Activated CD8-positive, alpha-beta T cell treated with anti-CD3 and anti-CD28 coated beads, Interleukin-2, amount 10 ng/mL, durations not matched to agents 7 days and 5 days (primary cell): Measurements from ENCODE around the gene PCDHGA1. TPM values are rescaled to one million over a fixed set of nuclear protein-coding genes. Genes with fewer than 3 reads are reported as not detected.
A peak's percentile ranks its signal among the peaks of the same experiment; 100 is the strongest.
"Not testable (repeated sequence)": the region's sequence is repeated elsewhere in the genome, so short reads cannot be mapped to it uniquely, and the experiment has no call there.

Experiments
- ATAC-seq: fragments of 150-1000 bp; cut with Tn5 transposase; one replicate; pipeline ENCODE4 v1.10.0; 2021; ENCODE audit warnings: moderate library complexity
- CTCF ChIA-PET: fragments of 350-600 bp; sonication (Branson Sonifier 250); formaldehyde crosslinking; loops from one replicate; lab custom pipeline; 2021; ENCODE audit warnings: antibody characterized with exemption; lab: Charles Lee
- POLR2A ChIA-PET: fragments of 350-600 bp; sonication (Branson Sonifier 250); formaldehyde crosslinking; loops from one replicate; lab custom pipeline; 2021; ENCODE audit warnings: antibody characterized with exemption; lab: Charles Lee
- DNase-seq: peaks from one replicate; pipeline ENCODE4 v3.0.0-alpha.2; 2020
- H3K27ac Mint-ChIP-seq: one replicate; pipeline ENCODE4 v1.8.0; 2021; ENCODE audit warnings: mild to moderate bottlenecking, mixed read lengths
- H3K27me3 Mint-ChIP-seq: one replicate; pipeline ENCODE4 v1.8.0; 2021; ENCODE audit warnings: low read depth, mixed read lengths
- H3K36me3 Mint-ChIP-seq: one replicate; pipeline ENCODE4 v1.8.0; 2021; ENCODE audit warnings: low read depth, mixed read lengths
- H3K4me1 Mint-ChIP-seq: one replicate; pipeline ENCODE4 v1.8.0; 2021; ENCODE audit warnings: low read depth, mixed read lengths
- H3K4me3 Mint-ChIP-seq: one replicate; pipeline ENCODE4 v1.8.0; 2021; ENCODE audit warnings: mild to moderate bottlenecking, mixed read lengths
- H3K9me3 Mint-ChIP-seq: one replicate; pipeline ENCODE4 v1.8.0; 2022; ENCODE audit warnings: mixed read lengths; ENCODE audit not compliant: insufficient read depth
- total RNA-seq, 2 experiments: library from RNA; stranded (reverse); gene quantifications; one replicate each; pipeline ENCODE4 v1.2.3, GENCODE V29; 2021

PCDHGA1 gene
- total RNA-seq, 2 experiments from 2014 or later = not detected

DNA sequence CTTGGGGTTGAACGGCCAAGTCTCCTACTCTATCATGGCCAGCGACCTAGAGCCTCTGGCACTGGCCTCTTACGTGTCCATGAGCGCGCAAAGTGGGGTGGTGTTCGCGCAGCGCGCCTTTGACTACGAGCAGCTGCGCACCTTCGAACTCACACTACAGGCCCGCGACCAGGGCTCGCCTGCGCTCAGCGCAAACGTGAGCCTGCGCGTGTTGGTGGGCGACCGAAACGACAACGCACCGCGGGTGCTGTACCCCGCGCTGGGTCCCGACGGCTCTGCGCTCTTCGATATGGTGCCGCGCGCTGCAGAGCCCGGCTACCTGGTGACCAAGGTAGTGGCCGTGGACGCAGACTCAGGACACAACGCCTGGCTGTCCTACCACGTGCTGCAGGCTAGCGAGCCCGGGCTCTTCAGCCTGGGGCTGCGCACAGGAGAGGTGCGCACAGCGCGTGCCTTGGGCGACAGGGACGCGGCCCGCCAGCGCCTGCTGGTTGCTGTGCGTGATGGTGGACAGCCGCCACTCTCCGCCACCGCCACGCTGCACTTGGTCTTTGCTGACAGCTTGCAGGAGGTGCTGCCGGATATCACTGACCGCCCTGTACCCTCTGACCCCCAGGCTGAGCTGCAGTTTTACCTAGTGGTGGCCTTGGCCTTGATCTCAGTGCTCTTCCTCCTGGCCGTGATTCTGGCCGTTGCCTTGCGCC lies 69.4 kb downstream of the PCDHGA1 start:
- POLR2A ChIA-PET = no interaction called here
- CTCF ChIA-PET = interaction anchor here (0.9 to 1.1 kb wide), 2 partner anchors 13 to 79 kb away, joined by 3 read pairs; partner anchors contain the start of genes PCDHGA10 and TAF7
- Mint-ChIP-seq H3K4me1 (peaks cover 3% of the 10 kb centered on the region), H3K27ac (peak overlapping the region; percentile 23), H3K27me3 (peaks cover 49% of the 10 kb centered on the region), H3K9me3 (peaks cover 23% of the 10 kb centered on the region), H3K4me3 (no peak overlapping the region), H3K36me3 (peaks cover 12% of the 10 kb centered on the region)
- ATAC-seq (no peak), DNase-seq (no peak)

DNA sequence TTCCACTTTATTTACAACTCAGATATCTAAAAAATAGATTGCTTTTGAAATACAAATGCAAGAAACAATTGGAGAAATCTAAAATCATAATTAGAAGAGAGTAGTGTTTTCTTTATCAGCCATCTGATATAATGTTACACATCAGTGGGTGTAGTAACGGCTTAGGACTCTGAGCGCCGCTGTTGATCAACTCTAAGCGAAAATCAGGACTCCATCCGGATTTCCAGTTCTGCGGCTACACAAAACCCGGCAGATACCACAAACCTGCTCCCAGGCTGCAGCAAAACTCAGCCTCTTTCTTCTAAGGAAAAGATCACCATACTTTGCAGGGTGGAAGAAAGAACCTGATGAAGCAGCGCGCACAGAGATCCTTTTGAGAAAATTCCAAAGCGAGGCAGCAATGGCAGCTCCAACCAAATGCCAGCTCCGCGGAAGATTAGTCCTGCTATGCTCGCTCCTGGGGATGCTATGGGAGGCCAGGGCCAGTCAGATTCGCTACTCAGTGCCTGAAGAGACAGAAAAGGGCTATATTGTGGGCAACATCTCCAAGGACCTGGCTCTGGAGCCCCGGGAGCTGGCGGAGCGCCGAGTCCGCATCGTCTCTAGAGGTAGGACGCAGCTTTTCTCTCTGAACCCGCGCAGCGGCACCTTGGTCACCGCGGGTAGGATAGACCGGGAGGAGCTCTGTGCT lies 72.4 kb downstream of the PCDHGA1 start, which contains the start of gene PCDHGA9:
Gene PCDHGA9 (plus strand): TSS at position 226 of the 691 bp plus-strand sequence. CDS start 175 bp downstream, at position 401.
- peaks cover 18% of the 10 kb centered on the region for H3K9me3 Mint-ChIP-seq
- peaks cover 3% of the 10 kb centered on the region for H3K4me1 Mint-ChIP-seq
- POLR2A ChIA-PET = no interaction called here
- peaks cover 46% of the 10 kb centered on the region for H3K27me3 Mint-ChIP-seq
- CTCF ChIA-PET = interaction anchor here (1.1 to 1.8 kb wide), 2 partner anchors 9 to 155 kb away, joined by 3 read pairs; no protein-coding TSS in a partner anchor
- peak within 1 kb of the TSS; percentile 26 for H3K4me3 Mint-ChIP-seq
- DNase-seq (no peak), ATAC-seq (no peak)
- H3K27ac Mint-ChIP-seq = no peak within 1 kb of the TSS
- peaks cover 9% of the 10 kb centered on the region for H3K36me3 Mint-ChIP-seq

DNA sequence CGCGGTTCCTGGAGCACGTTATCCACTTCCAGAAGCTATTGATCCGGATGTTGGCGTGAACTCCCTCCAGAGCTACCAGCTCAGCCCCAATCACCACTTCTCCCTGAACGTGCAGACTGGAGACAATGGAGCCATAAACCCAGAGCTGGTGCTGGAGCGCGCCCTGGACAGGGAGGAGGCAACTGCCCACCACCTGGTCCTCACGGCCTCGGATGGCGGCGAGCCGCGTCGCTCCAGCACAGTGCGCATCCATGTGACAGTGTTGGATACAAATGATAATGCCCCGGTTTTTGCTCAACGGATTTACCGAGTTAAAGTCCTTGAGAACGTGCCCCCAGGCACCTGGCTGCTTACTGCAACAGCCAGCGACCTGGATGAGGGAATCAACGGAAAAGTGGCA lies 73.1 kb downstream of the PCDHGA1 start:
- no peak overlapping the region for H3K4me3 Mint-ChIP-seq
- POLR2A ChIA-PET = no interaction called here
- peaks cover 11% of the 10 kb centered on the region for H3K36me3 Mint-ChIP-seq
- CTCF ChIA-PET = interaction anchor here (1.1 to 1.8 kb wide), 2 partner anchors 9 to 154 kb away, joined by 3 read pairs; no protein-coding TSS in a partner anchor
- H3K27me3 Mint-ChIP-seq = peaks cover 52% of the 10 kb centered on the region
- peaks cover 23% of the 10 kb centered on the region for H3K9me3 Mint-ChIP-seq
- no peak for DNase-seq
- H3K27ac Mint-ChIP-seq = no peak overlapping the region
- ATAC-seq = no peak
- peaks cover 5% of the 10 kb centered on the region for H3K4me1 Mint-ChIP-seq

DNA sequence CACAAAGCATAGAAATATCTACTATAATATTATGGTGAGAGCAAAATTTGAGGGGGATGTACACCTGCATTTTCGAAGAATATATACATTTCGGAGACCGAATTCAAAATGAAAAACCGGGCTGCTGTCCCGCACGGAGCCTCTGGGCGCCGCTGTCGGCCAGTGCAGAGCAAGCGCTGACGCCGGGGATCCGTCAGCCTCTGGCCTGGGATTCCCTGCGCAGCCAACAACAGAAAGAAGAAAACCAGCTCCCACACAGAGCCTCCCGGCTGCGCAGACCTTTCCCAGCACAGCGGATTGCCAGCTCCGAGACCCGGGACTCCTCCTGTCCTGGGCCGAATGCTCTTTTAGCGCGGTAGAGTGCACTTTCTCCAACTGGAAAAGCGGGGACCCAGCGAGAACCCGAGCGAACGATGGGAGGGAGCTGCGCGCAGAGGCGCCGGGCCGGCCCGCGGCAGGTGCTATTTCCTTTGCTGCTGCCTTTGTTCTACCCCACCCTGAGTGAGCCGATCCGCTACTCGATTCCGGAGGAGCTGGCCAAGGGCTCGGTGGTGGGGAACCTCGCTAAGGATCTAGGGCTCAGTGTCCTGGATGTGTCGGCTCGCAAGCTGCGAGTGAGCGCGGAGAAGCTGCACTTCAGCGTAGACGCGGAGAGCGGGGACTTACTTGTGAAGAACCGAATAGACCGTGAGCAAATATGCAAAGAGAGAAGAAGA lies 77.6 kb downstream of the PCDHGA1 start, which contains the start of gene PCDHGB6:
Gene PCDHGB6 (plus strand): TSS at position 232 of the 716 bp plus-strand sequence. CDS start 182 bp downstream, at position 414.
- H3K4me1 Mint-ChIP-seq, ATAC-seq, DNase-seq, POLR2A ChIA-PET, H3K27ac Mint-ChIP-seq: not testable (repeated sequence)
- H3K36me3 Mint-ChIP-seq = peaks cover 13% of the 10 kb centered on the region
- CTCF ChIA-PET = interaction anchor here (0.6 to 1.9 kb wide), 7 partner anchors 10 to 156 kb away, joined by 3 to 6 read pairs (median 4); partner anchors contain the start of genes PCDHGB7 and TAF7
- peak within 1 kb of the TSS; percentile 25 for H3K4me3 Mint-ChIP-seq
- peaks cover 49% of the 10 kb centered on the region for H3K27me3 Mint-ChIP-seq
- H3K9me3 Mint-ChIP-seq = peaks cover 24% of the 10 kb centered on the region

DNA sequence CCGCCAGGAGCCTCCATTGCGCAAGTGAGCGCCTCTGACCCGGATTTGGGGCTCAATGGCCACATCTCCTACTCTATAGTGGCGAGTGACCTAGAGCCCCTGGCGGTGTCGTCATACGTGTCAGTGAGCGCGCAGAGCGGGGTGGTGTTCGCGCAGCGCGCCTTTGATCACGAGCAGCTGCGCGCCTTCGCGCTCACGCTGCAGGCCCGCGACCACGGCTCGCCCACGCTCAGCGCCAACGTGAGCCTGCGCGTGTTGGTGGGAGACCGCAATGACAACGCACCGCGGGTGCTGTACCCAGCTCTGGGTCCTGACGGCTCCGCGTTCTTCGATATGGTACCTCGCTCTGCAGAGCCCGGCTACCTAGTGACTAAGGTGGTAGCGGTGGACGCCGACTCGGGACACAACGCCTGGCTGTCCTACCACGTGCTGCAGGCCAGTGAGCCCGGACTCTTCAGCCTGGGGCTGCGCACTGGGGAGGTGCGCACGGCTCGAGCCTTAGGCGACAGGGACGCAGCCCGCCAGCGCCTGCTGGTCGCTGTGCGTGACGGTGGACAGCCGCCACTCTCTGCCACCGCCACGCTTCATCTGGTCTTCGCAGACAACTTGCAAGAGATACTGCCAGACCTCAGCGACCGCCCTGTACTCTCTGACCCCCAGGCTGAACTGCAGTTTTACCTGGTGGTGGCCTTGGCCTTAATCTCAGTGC lies 79.4 kb downstream of the PCDHGA1 start:
- Mint-ChIP-seq H3K27ac (no peak overlapping the region), H3K4me3 (no peak overlapping the region), H3K27me3 (peaks cover 52% of the 10 kb centered on the region), H3K9me3 (peaks cover 25% of the 10 kb centered on the region), H3K36me3 (peaks cover 17% of the 10 kb centered on the region), H3K4me1 (peaks cover 21% of the 10 kb centered on the region)
- DNase-seq (no peak), ATAC-seq (no peak)
- POLR2A ChIA-PET = no interaction called here
- CTCF ChIA-PET = no interaction called here

DNA sequence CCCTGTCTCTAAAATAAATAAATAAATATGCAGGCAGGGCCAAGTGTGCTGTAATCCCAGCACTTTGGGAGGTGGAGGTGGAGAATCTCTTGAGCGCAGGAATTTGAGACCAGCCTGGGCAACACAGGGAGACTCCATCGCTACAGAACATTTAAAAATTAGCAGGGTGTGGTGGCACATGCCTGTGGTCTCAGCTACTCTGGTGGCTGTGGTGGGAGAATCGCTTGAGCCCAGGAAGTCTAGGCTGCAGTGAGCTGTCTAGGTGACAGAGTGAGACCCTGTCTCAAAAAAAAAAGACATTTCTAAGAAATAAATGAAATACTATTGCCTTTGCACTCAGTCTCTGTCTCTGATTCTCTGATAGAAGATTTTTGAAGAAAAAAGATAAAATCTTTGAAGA lies 81.3 kb downstream of the PCDHGA1 start:
- peaks cover 63% of the 10 kb centered on the region for H3K27me3 Mint-ChIP-seq
- H3K4me3 Mint-ChIP-seq = no peak overlapping the region
- no peak for ATAC-seq
- ChIA-PET POLR2A (no interaction called here), CTCF (interaction anchor here (3.7 to 4.1 kb wide), 2 partner anchors 91 to 102 kb away, joined by 14 to 36 read pairs; partner anchors contain the start of gene TAF7)
- no peak overlapping the region for H3K27ac Mint-ChIP-seq
- DNase-seq = no peak
- peaks cover 25% of the 10 kb centered on the region for H3K9me3 Mint-ChIP-seq
- peaks cover 17% of the 10 kb centered on the region for H3K36me3 Mint-ChIP-seq
- H3K4me1 Mint-ChIP-seq = peaks cover 21% of the 10 kb centered on the region

DNA sequence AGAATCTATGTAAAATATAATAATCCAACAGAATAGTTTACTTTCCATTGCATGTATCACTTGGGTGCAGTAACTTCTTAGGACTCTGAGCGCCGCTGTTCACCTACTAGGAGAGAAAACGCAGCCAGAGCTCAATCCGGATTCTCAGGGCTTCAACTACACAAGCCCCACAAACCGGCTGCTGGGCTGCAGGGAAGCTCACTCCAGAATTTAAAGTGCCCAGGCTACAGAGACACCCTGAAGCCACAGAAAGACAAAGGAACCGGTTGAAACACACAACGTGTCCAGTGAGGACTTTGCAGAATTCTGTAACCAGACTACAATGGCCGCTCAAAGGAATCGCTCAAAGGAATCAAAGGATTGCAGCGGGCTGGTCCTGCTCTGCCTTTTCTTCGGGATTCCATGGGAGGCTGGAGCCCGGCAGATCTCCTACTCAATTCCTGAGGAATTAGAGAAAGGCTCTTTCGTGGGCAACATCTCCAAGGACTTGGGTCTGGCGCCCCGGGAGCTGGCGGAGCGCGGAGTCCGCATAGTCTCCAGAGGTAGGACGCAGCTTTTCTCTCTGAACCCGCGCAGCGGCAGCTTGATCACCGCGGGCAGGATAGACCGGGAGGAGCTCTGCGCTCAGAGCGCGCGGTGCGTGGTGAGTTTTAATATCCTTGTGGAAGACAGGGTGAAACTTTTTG lies 82.7 kb downstream of the PCDHGA1 start, which contains the start of gene PCDHGA10:
Gene PCDHGA10 (plus strand): TSS at position 134 of the 686 bp plus-strand sequence. CDS start 189 bp downstream, at position 323.
- Mint-ChIP-seq H3K36me3 (peaks cover 19% of the 10 kb centered on the region), H3K4me3 (peak within 1 kb of the TSS; percentile 71), H3K9me3 (peaks cover 25% of the 10 kb centered on the region), H3K27me3 (peaks cover 60% of the 10 kb centered on the region), H3K4me1 (peaks cover 26% of the 10 kb centered on the region), H3K27ac (no peak within 1 kb of the TSS)
- CTCF ChIA-PET = interaction anchor here (0.6 to 4.1 kb wide), 34 partner anchors 8 to 691 kb away, joined by 3 to 36 read pairs (median 5); partner anchors contain the start of genes PCDHGA11, PCDHGA12, PCDHGA4 and PCDHGA8
- POLR2A ChIA-PET = interaction anchor here (1.1 kb wide), 1 partner anchor 101 kb away, joined by 3 read pairs; no protein-coding TSS in a partner anchor
- DNase-seq = peak; percentile 71
- peak; percentile 75 for ATAC-seq

DNA sequence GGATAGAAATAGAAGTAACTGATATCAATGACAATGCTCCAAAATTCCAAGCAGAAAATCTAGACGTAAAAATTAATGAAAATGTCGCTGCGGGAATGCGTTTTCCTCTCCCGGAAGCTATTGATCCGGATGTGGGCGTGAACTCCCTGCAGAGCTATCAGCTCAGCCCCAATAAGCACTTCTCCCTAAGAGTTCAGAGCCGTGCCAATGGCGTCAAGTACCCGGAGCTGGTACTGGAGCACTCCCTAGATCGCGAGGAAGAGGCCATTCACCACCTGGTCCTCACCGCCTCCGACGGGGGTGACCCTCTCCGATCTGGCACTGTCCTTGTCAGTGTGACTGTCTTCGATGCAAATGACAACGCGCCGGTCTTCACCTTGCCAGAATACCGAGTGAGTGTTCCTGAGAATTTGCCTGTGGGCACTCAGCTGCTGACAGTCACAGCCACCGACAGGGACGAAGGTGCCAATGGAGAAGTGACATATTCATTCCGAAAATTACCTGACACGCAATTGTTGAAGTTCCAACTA lies 83.3 kb downstream of the PCDHGA1 start:
- Mint-ChIP-seq H3K4me1 (peaks cover 24% of the 10 kb centered on the region), H3K4me3 (peak overlapping the region; percentile 71), H3K36me3 (peaks cover 21% of the 10 kb centered on the region), H3K27ac (no peak overlapping the region), H3K27me3 (peaks cover 62% of the 10 kb centered on the region), H3K9me3 (peaks cover 25% of the 10 kb centered on the region)
- no peak for ATAC-seq
- DNase-seq = no peak
- ChIA-PET CTCF (interaction anchor here (0.9 to 4.1 kb wide), 27 partner anchors 8 to 154 kb away, joined by 3 to 36 read pairs (median 5); partner anchors contain the start of genes PCDHGA11, PCDHGA12, PCDHGA4 and PCDHGA8), POLR2A (interaction anchor here (1.1 kb wide), 1 partner anchor 100 kb away, joined by 3 read pairs; no protein-coding TSS in a partner anchor)

DNA sequence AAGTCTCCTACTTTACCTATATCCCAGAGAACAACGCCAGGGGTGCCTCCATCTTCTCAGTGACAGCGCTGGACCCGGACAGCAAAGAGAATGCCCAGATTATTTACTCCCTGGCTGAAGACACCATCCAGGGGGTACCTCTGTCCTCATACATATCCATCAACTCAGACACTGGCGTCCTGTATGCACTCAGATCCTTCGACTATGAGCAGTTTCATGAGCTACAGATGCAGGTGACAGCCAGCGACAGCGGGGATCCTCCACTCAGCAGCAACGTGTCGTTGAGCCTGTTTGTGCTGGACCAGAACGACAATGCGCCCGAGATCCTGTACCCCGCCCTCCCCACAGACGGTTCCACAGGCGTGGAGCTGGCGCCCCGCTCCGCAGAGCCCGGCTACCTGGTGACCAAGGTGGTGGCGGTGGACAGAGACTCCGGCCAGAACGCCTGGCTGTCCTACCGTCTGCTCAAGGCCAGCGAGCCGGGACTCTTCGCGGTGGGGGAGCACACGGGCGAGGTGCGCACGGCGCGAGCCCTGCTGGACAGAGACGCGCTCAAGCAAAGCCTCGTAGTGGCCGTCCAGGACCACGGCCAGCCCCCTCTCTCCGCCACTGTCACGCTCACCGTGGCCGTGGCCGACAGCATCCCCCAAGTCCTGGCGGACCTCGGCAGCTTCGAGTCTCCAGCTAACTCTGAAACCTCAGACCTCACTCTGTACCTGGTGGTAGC lies 84.4 kb downstream of the PCDHGA1 start:
- peak overlapping the region; percentile 10 for H3K4me3 Mint-ChIP-seq
- peaks cover 23% of the 10 kb centered on the region for H3K9me3 Mint-ChIP-seq
- DNase-seq, H3K27ac Mint-ChIP-seq, ATAC-seq, POLR2A ChIA-PET: not testable (repeated sequence)
- peaks cover 24% of the 10 kb centered on the region for H3K4me1 Mint-ChIP-seq
- CTCF ChIA-PET = interaction anchor here (1.2 to 4.1 kb wide), 6 partner anchors 16 to 110 kb away, joined by 7 to 36 read pairs (median 16); partner anchors contain the start of genes PCDHGA12, PCDHGB4, PCDHGB5 and TAF7
- H3K27me3 Mint-ChIP-seq = peaks cover 60% of the 10 kb centered on the region
- H3K36me3 Mint-ChIP-seq = peaks cover 21% of the 10 kb centered on the region
